Chondrocyte (in vitro differentiated cells): Measurements from ENCODE around the gene FOXN3. TPM values are rescaled to one million over a fixed set of nuclear protein-coding genes. Genes with fewer than 3 reads are reported as not detected.

Experiments
- DNase-seq: peaks from one replicate; pipeline ENCODE4 v3.0.0; 2021; ENCODE audit warnings: mixed read lengths, low spot score
- H3K27ac Mint-ChIP-seq: one replicate; pipeline ENCODE4 v1.8.0; 2021; ENCODE audit warnings: mild to moderate bottlenecking, moderate library complexity, mixed read lengths; ENCODE audit not compliant: unreplicated experiment
- H3K27me3 Mint-ChIP-seq: 2 replicates; pipeline ENCODE4 v1.8.0; 2021; ENCODE audit warnings: low read depth, mixed read lengths
- H3K36me3 Mint-ChIP-seq: 2 replicates; pipeline ENCODE4 v1.8.0; 2021; ENCODE audit warnings: low read depth, mixed read lengths
- H3K4me1 Mint-ChIP-seq: 2 replicates; pipeline ENCODE4 v1.8.0; 2021; ENCODE audit warnings: low read depth, mild to moderate bottlenecking, mixed read lengths
- H3K4me3 Mint-ChIP-seq: one replicate; pipeline ENCODE4 v1.8.0; 2021; ENCODE audit warnings: mild to moderate bottlenecking, moderate library complexity, mixed read lengths; ENCODE audit not compliant: unreplicated experiment
- H3K9me3 Mint-ChIP-seq: 2 replicates; pipeline ENCODE4 v1.8.0; 2021; ENCODE audit warnings: low read depth, mixed read lengths
- total RNA-seq: library from RNA; stranded (reverse); gene quantifications from 3 replicates; pipeline ENCODE4 v1.2.1, GENCODE V29; 2021
- TF ChIP-seq, protein P1 (sequence below): fragments of 200-600 bp; sonication (generic); IDR thresholded peaks from 2 replicates; pipeline ENCODE4 v1.5.0; 2021; ENCODE audit warnings: antibody characterized with exemption, mild to moderate bottlenecking, moderate library complexity

FOXN3 gene
- total RNA-seq, 1 donor from 2014 or later, result 161 TPM

DNA sequence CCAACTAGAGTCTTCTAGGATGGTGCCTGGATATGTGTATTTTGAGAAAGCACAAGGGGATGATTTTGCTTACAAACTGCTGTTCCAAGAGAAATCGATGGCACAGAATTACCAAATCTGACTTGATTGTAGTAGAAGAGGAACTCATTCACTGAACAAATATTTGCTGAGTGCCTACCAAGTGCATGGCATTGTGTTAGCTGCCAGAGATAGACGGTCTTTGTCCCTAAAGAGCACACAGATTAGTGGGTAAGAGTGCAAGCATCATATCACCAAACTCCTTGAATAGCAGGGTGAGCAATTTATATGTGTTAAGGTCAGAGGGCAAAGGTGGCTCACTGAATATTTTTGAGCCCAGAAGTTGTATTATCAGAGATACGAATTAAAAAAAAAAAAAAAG lies 3.5 kb upstream of the FOXN3 start:
- Mint-ChIP-seq H3K27me3 (no peaks in the 10 kb centered on the region), H3K27ac (no peak overlapping the region), H3K4me1 (peaks cover 48% of the 10 kb centered on the region), H3K36me3 (no peaks in the 10 kb centered on the region), H3K9me3 (no peaks in the 10 kb centered on the region), H3K4me3 (no peak overlapping the region)
- TF ChIP-seq, protein P1, sequence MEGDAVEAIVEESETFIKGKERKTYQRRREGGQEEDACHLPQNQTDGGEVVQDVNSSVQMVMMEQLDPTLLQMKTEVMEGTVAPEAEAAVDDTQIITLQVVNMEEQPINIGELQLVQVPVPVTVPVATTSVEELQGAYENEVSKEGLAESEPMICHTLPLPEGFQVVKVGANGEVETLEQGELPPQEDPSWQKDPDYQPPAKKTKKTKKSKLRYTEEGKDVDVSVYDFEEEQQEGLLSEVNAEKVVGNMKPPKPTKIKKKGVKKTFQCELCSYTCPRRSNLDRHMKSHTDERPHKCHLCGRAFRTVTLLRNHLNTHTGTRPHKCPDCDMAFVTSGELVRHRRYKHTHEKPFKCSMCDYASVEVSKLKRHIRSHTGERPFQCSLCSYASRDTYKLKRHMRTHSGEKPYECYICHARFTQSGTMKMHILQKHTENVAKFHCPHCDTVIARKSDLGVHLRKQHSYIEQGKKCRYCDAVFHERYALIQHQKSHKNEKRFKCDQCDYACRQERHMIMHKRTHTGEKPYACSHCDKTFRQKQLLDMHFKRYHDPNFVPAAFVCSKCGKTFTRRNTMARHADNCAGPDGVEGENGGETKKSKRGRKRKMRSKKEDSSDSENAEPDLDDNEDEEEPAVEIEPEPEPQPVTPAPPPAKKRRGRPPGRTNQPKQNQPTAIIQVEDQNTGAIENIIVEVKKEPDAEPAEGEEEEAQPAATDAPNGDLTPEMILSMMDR, result no peak
- no peak for DNase-seq

DNA sequence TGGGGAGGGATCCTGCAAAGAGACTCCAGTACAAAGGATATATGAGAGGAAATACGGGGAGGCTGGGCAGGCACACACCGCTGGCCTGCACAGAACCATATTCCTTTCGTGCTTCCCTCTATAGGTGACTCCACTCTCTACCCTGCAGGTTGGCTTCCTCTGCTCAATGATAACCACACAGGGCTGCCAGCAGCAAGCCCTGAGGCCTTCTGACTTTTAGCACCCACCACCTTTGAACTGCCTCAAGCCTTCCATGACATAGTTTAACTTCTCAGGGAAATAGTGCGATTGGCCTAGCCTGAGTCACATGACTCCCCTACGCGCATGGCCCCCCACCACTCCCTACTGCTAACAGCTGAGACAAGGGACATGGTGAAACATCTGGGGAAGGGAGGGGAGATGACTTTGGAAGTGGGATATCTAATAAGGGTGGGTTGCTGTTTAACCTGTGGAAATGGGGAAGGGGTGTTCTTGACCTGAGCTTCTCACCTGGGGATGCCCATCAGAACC lies 3.0 kb upstream of the FOXN3 start:
- H3K4me1 Mint-ChIP-seq, result peaks cover 51% of the 10 kb centered on the region
- TF ChIP-seq, protein P1, result no peak
- no peaks in the 10 kb centered on the region for H3K36me3 Mint-ChIP-seq
- no peak for DNase-seq
- no peak overlapping the region for H3K27ac Mint-ChIP-seq
- no peaks in the 10 kb centered on the region for H3K9me3 Mint-ChIP-seq
- no peak overlapping the region for H3K4me3 Mint-ChIP-seq
- no peaks in the 10 kb centered on the region for H3K27me3 Mint-ChIP-seq

DNA sequence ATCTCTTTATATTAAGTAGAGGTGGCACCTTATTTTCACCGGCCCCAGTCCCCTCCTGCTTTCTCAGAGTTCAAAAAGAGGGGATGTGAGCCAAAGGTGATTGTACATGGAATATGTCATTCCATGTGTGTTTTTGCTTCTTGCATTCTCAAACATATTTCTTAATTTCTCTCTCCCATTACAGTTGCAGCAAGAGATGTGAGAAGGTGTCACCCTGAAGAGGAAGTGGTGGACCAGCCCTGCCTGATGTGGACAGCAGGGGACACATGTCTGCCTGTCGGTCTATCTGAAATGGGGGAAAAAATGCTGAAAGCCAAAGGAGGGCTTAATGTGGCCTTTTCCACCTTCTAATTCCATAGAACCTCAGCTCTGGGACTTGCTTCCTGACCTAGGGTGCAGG lies 1.9 kb upstream of the FOXN3 start:
- TF ChIP-seq, protein P1, result peak; percentile 18
- no peak for DNase-seq
- peak overlapping the region; percentile 69 for H3K27ac Mint-ChIP-seq
- H3K9me3 Mint-ChIP-seq, result no peaks in the 10 kb centered on the region
- no peak overlapping the region for H3K4me3 Mint-ChIP-seq
- no peaks in the 10 kb centered on the region for H3K36me3 Mint-ChIP-seq
- H3K4me1 Mint-ChIP-seq, result peaks cover 45% of the 10 kb centered on the region
- H3K27me3 Mint-ChIP-seq, result no peaks in the 10 kb centered on the region

DNA sequence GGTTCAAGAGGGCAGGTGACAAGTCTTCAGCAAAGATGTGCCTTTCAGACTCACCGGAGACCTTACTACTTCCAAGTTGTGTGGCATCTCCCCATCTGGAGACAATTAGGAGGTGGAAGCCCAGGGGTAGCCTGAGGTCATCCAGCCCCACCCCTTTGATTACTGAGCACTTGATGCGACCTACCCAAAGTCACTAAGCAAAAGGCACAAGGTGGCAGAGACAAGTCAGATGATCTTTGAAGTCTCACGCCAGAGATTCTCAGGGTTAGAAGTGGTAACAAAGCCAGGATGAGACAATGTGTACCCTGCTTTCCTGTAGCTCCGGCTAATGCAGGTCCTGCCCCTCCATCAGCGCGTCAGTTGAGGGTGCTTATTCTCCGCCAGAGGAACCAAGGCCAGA lies 1.4 kb upstream of the FOXN3 start:
- TF ChIP-seq, protein P1, result no peak
- Mint-ChIP-seq H3K27me3 (no peaks in the 10 kb centered on the region), H3K9me3 (no peaks in the 10 kb centered on the region), H3K4me3 (no peak overlapping the region), H3K27ac (no peak overlapping the region), H3K4me1 (peaks cover 40% of the 10 kb centered on the region), H3K36me3 (no peaks in the 10 kb centered on the region)
- no peak for DNase-seq

DNA sequence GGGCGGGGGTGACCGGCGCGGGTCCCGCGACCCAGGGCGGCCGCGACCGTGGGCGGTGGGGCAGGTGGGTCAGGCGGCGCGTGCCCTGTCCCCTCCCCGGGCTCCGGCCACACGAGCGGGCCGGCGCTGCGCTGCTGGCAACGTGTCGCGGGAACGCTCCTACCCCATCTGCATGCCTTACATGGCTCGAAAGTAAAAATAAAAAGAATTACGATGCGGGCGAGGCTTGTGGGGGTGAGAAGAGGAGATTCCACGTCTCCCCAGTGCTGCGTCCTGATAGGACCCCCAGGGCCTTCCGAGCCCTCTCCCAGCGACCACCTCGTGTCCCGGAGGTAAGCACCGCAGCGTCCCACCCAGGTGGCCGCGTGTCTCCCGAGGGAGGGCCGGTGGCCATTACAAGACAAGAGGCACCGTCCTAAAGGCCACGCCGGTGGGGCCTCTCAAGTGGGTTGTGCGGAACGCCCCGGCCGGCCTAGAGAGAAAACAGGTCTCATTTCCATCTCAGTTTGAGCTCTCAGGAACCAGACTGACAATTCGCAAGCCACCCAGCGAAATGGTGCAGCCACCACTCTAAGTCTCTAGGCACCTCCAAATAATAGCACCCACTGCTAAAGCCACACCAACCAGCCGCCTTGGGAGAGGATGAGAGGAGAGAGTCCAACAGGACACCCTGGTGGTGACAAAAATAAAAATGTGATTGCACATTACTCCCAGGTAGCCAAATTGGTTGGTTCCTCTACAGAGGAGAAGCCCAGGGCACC lies 612 bp upstream of the FOXN3 start:
- Mint-ChIP-seq H3K4me1 (peaks cover 35% of the 10 kb centered on the region), H3K9me3 (no peaks in the 10 kb centered on the region), H3K4me3 (peak overlapping the region; percentile 69), H3K27ac (peak overlapping the region; percentile 80), H3K27me3 (no peaks in the 10 kb centered on the region), H3K36me3 (peaks cover 1% of the 10 kb centered on the region)
- no peak for DNase-seq
- TF ChIP-seq, protein P1, result peak; percentile 77
